CD4-positive, alpha-beta T cell (primary cell): ENCODE results near the gene TMIGD2. TPM values are rescaled to one million over a fixed set of nuclear protein-coding genes. Genes with fewer than 3 reads are reported as not detected.

Source experiments
- ATAC-seq: fragments of 200-7000 bp; cut with Tn5 transposase; one replicate; pipeline ENCODE4 v1.10.0; 2022; ENCODE audit warnings: mild to moderate bottlenecking; ENCODE audit not compliant: poor library complexity
- CTCF ChIA-PET: fragments of 350-600 bp; sonication (Branson Sonifier 250); formaldehyde crosslinking; loops from one replicate; lab custom pipeline; 2021; ENCODE audit warnings: antibody characterized with exemption, inconsistent platforms; lab: Charles Lee
- POLR2A ChIA-PET: fragments of 350-600 bp; sonication (Branson Sonifier 250); formaldehyde crosslinking; loops from one replicate; lab custom pipeline; 2021; ENCODE audit warnings: antibody characterized with exemption, inconsistent platforms; lab: Charles Lee
- DNase-seq, 14 experiments: peaks; one replicate each; pipeline ENCODE4 v3.0.0-alpha.2; 2013 to 2020; ENCODE audit warnings: mixed read lengths in 2 of 14
- H3K27ac ChIP-seq, 2 donors: one replicate each; pipeline versions ENCODE4 v1.5.1 to v1.7.0; 2013; ENCODE audit warnings: low read length in 2 of 2, low read depth in 1 of 2, mild to moderate bottlenecking in 1 of 2
- H3K27me3 ChIP-seq, 2 experiments: 1 replicate in 1 of 2; 2 replicates in 1 of 2; pipeline versions ENCODE4 v1.6.1 to v1.7.0; 2013; ENCODE audit warnings: low read length in 2 of 2, control low read depth in 1 of 2, mild to moderate bottlenecking in 1 of 2, moderate library complexity in 1 of 2; ENCODE audit not compliant: insufficient read depth in 2 of 2, control insufficient read depth in 1 of 2
- H3K36me3 ChIP-seq: one replicate; pipeline ENCODE4 v1.6.1; 2013; ENCODE audit warnings: low read length, control low read depth; ENCODE audit not compliant: insufficient read depth
- H3K4me1 ChIP-seq: one replicate; pipeline ENCODE4 v1.6.1; 2013; ENCODE audit warnings: low read length, control low read depth; ENCODE audit not compliant: insufficient read depth
- H3K4me3 ChIP-seq: one replicate; pipeline ENCODE4 v1.5.1; 2013; ENCODE audit warnings: mild to moderate bottlenecking, low read length, moderate library complexity
- H3K9me3 ChIP-seq, 2 experiments: 1 replicate in 1 of 2; 2 replicates in 1 of 2; pipeline versions ENCODE4 v1.6.1 to v1.7.0; 2013; ENCODE audit warnings: low read length in 2 of 2, mild to moderate bottlenecking in 2 of 2, control low read depth in 1 of 2, moderate library complexity in 1 of 2; ENCODE audit not compliant: control insufficient read depth in 1 of 2, insufficient read depth in 1 of 2
- H3K27ac Mint-ChIP-seq: one replicate; pipeline ENCODE4 v1.8.0; 2020; ENCODE audit warnings: mixed read lengths
- H3K27me3 Mint-ChIP-seq: one replicate; pipeline ENCODE4 v1.8.0; 2021; ENCODE audit warnings: mixed read lengths
- H3K36me3 Mint-ChIP-seq: one replicate; pipeline ENCODE4 v1.8.0; 2021; ENCODE audit warnings: low read depth, mixed read lengths
- H3K4me1 Mint-ChIP-seq: one replicate; pipeline ENCODE4 v1.8.0; 2021; ENCODE audit warnings: low read depth, mixed read lengths
- H3K4me3 Mint-ChIP-seq: one replicate; pipeline ENCODE4 v1.8.0; 2020; ENCODE audit warnings: mild to moderate bottlenecking, mixed read lengths
- H3K9me3 Mint-ChIP-seq: one replicate; pipeline ENCODE4 v1.8.0; 2020; ENCODE audit warnings: mixed read lengths
- intact Hi-C, 2 experiments: fragments of 100-400 bp; cut with DNase I in 1 of 2; cut with micrococcal nuclease in 1 of 2; formaldehyde crosslinking; loops; one replicate each; pipeline versions ENCODE4 v1.15.1 to v1.9.0; 2023 to 2025; cut with DNase I, micrococcal nuclease
- total RNA-seq, 174 experiments: library from RNA in 2 of 174; stranded (reverse) in 2 of 174; gene quantifications; one replicate each; pipeline ENCODE4 v1.2.3 and lab custom pipeline; 2021 to 2026
- TF ChIP-seq, protein P1 (sequence below): fragments of 200-600 bp; IDR thresholded peaks from one replicate; pipeline ENCODE4 v1.8.0; 2022; ENCODE audit warnings: antibody characterized with exemption, mild to moderate bottlenecking

TMIGD2 gene
- total RNA-seq, 2 experiments from 2014 or later, result 17.6 to 20.9 TPM

DNA sequence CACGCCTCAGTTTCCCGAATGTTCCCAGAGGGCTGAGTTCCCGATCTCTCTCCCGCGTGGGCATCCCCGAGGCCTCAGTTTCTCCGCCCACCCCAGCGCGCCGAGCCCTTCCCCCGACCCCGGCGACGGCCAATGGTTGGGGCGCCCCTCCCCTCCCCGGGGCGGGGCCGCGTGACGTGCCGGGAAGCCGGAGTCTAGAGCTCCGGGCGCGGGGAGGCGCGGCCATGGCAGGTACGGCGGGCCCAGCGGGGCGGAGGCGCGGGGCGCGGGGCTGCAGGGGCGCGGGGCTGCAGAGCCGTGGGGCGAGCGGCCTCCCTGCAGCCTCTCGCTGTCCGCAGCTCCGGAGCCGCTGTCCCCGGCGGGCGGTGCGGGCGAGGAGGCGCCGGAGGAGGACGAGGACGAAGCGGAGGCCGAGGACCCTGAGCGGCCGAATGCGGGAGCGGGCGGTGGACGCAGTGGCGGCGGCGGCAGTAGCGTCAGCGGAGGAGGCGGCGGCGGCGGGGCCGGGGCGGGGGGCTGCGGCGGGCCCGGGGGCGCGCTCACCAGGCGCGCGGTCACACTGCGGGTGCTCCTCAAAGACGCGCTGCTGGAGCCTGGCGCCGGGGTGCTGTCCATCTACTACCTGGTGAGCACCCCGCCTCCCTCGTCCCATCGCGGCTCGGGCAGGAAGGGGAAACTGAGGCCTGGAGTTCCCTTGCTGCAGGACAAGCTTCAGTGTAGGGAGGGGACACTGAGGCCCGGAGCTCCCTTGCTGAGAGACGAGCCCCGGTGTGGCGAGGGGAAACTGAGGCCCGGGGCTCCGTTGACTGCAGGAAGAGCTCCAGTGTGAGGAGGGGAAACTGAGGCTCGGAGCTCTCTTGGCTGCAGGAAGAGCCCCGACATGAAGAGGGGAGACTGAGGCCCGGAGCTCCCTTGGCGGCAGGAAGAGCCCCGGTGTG, 41.5 kb upstream of the TMIGD2 start, which contains the start of gene MPND:
Gene MPND, plus strand, starts transcription at position 193 of the 938 bp plus-strand sequence. Its CDS starts 32 bp downstream, at position 225.
- Histone ChIP-seq H3K36me3 (peaks cover 5% of the 10 kb centered on the region), H3K27ac (peak within 1 kb of the TSS; percentile 70 to 92), H3K27me3 (no peaks in the 10 kb centered on the region), H3K9me3 (no peaks in the 10 kb centered on the region), H3K4me1 (peaks cover 32% of the 10 kb centered on the region), H3K4me3 (peak within 1 kb of the TSS; percentile 93)
- Mint-ChIP-seq H3K9me3 (no peaks in the 10 kb centered on the region), H3K4me3 (peak within 1 kb of the TSS; percentile 91), H3K27me3 (no peaks in the 10 kb centered on the region), H3K36me3 (peaks cover 18% of the 10 kb centered on the region), H3K27ac (peak within 1 kb of the TSS; percentile 83), H3K4me1 (peaks cover 29% of the 10 kb centered on the region)
- TF ChIP-seq, protein P1, sequence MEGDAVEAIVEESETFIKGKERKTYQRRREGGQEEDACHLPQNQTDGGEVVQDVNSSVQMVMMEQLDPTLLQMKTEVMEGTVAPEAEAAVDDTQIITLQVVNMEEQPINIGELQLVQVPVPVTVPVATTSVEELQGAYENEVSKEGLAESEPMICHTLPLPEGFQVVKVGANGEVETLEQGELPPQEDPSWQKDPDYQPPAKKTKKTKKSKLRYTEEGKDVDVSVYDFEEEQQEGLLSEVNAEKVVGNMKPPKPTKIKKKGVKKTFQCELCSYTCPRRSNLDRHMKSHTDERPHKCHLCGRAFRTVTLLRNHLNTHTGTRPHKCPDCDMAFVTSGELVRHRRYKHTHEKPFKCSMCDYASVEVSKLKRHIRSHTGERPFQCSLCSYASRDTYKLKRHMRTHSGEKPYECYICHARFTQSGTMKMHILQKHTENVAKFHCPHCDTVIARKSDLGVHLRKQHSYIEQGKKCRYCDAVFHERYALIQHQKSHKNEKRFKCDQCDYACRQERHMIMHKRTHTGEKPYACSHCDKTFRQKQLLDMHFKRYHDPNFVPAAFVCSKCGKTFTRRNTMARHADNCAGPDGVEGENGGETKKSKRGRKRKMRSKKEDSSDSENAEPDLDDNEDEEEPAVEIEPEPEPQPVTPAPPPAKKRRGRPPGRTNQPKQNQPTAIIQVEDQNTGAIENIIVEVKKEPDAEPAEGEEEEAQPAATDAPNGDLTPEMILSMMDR, result no peak
- CTCF ChIA-PET, result interaction anchor here (0.5 to 3.6 kb wide), 9 partner anchors 9 to 101 kb away, joined by 3 to 27 read pairs (median 5); partner anchors contain the start of genes SH3GL1 and YJU2
- DNase-seq (peak; percentile 81 to 95 (median 93)), ATAC-seq (peak; percentile 65)
- intact Hi-C loops, result loop anchor here (1.0 to 5.0 kb wide), 7 partner anchors 41 to 294 kb away; partner anchors contain the start of genes TMIGD2 (in 2 of the 2), YJU2 (in 2 of the 2), ANKRD24 (in 1 of the 2) and CHAF1A (in 1 of the 2)
- POLR2A ChIA-PET, result interaction anchor here (0.9 to 2.9 kb wide), 27 partner anchors 9 to 581 kb away, joined by 3 to 43 read pairs (median 7); partner anchors contain the start of genes CHAF1A, DPP9, EEF2 and FSD1

DNA sequence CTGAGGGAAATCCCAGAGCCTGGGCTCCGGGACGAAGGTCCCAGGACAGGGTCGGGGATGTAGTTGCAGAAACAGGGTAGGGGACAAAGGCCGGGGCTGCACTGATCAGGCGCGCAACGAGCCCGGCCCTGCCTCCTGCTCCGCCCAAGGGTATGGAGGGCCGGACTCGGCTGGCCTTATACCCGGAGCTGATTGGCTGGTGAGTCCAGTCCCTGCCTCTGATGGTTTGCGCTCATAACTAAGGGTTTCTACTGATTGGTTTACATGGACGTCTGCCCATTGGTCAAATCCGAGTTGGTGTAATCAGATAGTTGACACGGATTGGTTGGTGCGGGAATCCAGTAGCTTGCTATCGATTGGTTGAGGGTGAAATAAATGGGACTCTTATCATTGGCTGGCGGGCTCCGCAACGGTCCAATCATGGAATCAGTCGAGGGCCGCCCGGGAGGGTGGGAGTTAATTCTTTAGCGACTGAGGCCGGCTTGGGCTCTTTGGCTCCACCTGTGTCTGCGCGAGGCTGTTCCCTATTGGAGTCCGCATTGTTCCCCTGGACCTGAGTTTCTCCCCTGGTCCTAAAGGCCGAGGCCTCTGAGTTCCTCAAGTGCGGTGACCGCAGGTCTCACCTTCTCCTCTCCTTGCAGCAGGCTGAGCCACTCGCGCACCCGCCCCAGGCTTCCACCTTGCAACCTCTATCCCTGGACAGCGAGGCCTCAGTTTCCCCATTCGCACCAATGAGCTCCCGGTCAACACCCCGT, 40.6 kb upstream of the TMIGD2 start:
- Mint-ChIP-seq H3K27me3 (no peaks in the 10 kb centered on the region), H3K4me1 (peaks cover 37% of the 10 kb centered on the region), H3K36me3 (peaks cover 18% of the 10 kb centered on the region), H3K4me3 (peak overlapping the region; percentile 91), H3K9me3 (no peaks in the 10 kb centered on the region), H3K27ac (peak overlapping the region; percentile 83)
- Histone ChIP-seq H3K36me3 (peaks cover 5% of the 10 kb centered on the region), H3K4me3 (peak overlapping the region; percentile 93), H3K27me3 (no peaks in the 10 kb centered on the region), H3K4me1 (peaks cover 40% of the 10 kb centered on the region), H3K27ac (peak overlapping the region; percentile 70 to 92), H3K9me3 (no peaks in the 10 kb centered on the region)
- intact Hi-C loops, result loop anchor here (1.0 to 5.0 kb wide), 8 partner anchors 14 to 295 kb away; partner anchors contain the start of genes TMIGD2 (in 2 of the 2), YJU2 (in 2 of the 2), ANKRD24 (in 1 of the 2) and CHAF1A (in 1 of the 2)
- TF ChIP-seq, protein P1, result peak; percentile 34
- ATAC-seq (peak; percentile 81), DNase-seq (peak; percentile 79 to 99 (median 86))
- ChIA-PET CTCF (interaction anchor here (0.5 to 3.6 kb wide), 9 partner anchors 10 to 448 kb away, joined by 3 to 27 read pairs (median 4); partner anchors contain the start of genes FEM1A, SH3GL1 and YJU2), POLR2A (interaction anchor here (0.9 to 2.9 kb wide), 27 partner anchors 9 to 580 kb away, joined by 3 to 43 read pairs (median 7); partner anchors contain the start of genes CHAF1A, DPP9, EEF2 and FSD1)
